HFFc6 (cell line): ENCODE results near the gene MRPS18A. TPM values are rescaled to one million over a fixed set of nuclear protein-coding genes. Genes with fewer than 3 reads are reported as not detected.

Source experiments
- DNase-seq: peaks from one replicate; pipeline ENCODE4 v3.0.0-alpha.2; 2018
- H3K27ac Mint-ChIP-seq: 2 replicates; pipeline ENCODE4 v1.8.0; 2020; ENCODE audit warnings: mild to moderate bottlenecking, mixed read lengths
- H3K27me3 Mint-ChIP-seq: 2 replicates; pipeline ENCODE4 v1.8.0; 2021; ENCODE audit warnings: mild to moderate bottlenecking, moderate library complexity, mixed read lengths; ENCODE audit not compliant: insufficient read depth
- H3K36me3 Mint-ChIP-seq: 2 replicates; pipeline ENCODE4 v1.8.0; 2021; ENCODE audit warnings: low read depth, mixed read lengths
- H3K4me1 Mint-ChIP-seq: 2 replicates; pipeline ENCODE4 v1.8.0; 2020; ENCODE audit warnings: low read depth, mixed read lengths
- H3K4me3 Mint-ChIP-seq: 2 replicates; pipeline ENCODE4 v1.8.0; 2020; ENCODE audit warnings: mild to moderate bottlenecking, moderate library complexity, mixed read lengths
- H3K9me3 Mint-ChIP-seq: 2 replicates; pipeline ENCODE4 v1.8.0; 2020; ENCODE audit warnings: mild to moderate bottlenecking, mixed read lengths
- CTCF ChIP-seq: fragments of 200-600 bp; sonication (generic); IDR thresholded peaks from 2 replicates; pipeline ENCODE4 v1.5.0; 2021; ENCODE audit warnings: antibody characterized with exemption, mild to moderate bottlenecking
- total RNA-seq, 6 experiments: library from RNA; stranded (reverse); fragmentation: NEBNext Ultra II Directional; extraction: Animal tissue kit (Norgen Biotek cat#: 25700); gene quantifications; 2 replicates in 1 of 6; 3 replicates in 5 of 6; pipeline ENCODE4 v1.2.3, GENCODE V29; 2021

The MRPS18A gene
- total RNA-seq, 6 experiments from 2014 or later = 34.3 to 42.8 (median 38.3) TPM

- TF ChIP-seq CTCF = no peak
- peaks cover 23% of the 10 kb centered on the region for H3K4me1 Mint-ChIP-seq
- peaks cover 24% of the 10 kb centered on the region for H3K27me3 Mint-ChIP-seq
- H3K36me3 Mint-ChIP-seq = no peaks in the 10 kb centered on the region
- no peaks in the 10 kb centered on the region for H3K9me3 Mint-ChIP-seq
- no peak overlapping the region for H3K4me3 Mint-ChIP-seq
- DNase-seq = no peak
- no peak overlapping the region for H3K27ac Mint-ChIP-seq
Measured at GRCh38 chr6:43710576-43710975, 23.0 kb upstream of the MRPS18A start.

GRCh38 chr6:43709654-43710303 is 22.2 kb upstream of the MRPS18A start:
- no peak overlapping the region for H3K27ac Mint-ChIP-seq
- H3K4me3 Mint-ChIP-seq = no peak overlapping the region
- DNase-seq = no peak
- H3K4me1 Mint-ChIP-seq = peaks cover 23% of the 10 kb centered on the region
- TF ChIP-seq CTCF = no peak
- no peaks in the 10 kb centered on the region for H3K9me3 Mint-ChIP-seq
- H3K36me3 Mint-ChIP-seq = no peaks in the 10 kb centered on the region
- H3K27me3 Mint-ChIP-seq = peaks cover 24% of the 10 kb centered on the region

DNA sequence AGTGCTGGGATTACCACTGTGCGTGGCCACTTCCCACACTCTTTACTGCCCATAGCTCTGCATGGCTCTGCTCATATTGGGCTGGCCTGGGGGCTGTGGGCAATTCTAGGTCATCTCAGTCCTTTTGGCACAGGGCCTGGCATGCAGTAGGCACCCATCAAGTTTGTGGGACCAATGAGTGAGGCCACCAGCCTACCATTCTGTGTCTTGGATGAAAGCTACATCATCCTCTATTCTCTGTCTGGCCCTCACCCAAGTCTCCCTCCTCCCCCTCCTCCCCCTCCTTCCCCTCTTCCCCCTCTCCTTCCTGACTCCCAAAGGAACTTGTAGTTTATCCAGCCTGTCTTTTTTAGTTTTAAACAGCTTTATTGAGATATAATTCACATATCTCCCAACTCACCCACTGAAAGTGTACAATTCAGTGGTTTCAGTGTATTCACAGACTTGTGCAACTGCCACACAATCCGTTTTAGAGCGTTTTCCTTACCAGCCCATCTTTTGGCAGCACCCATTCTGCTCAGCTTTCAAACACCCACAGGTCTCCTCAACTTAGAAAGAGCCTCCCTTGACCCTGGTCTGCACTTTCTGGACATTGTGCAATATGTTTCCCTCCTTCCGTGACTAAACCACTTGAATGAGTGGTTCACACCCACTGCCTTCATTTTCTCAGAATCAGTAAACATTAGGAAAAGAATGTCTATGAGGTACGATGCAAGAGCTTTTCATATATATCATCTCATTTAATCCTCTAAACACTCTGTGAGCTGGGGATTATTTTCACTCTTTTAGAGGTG is 21.5 kb upstream of the MRPS18A start:
- H3K27ac Mint-ChIP-seq = no peak overlapping the region
- no peak overlapping the region for H3K4me3 Mint-ChIP-seq
- no peaks in the 10 kb centered on the region for H3K36me3 Mint-ChIP-seq
- H3K27me3 Mint-ChIP-seq = peaks cover 21% of the 10 kb centered on the region
- no peak for TF ChIP-seq CTCF
- peak; percentile 28 for DNase-seq
- H3K9me3 Mint-ChIP-seq = no peaks in the 10 kb centered on the region
- H3K4me1 Mint-ChIP-seq = peaks cover 23% of the 10 kb centered on the region

DNA sequence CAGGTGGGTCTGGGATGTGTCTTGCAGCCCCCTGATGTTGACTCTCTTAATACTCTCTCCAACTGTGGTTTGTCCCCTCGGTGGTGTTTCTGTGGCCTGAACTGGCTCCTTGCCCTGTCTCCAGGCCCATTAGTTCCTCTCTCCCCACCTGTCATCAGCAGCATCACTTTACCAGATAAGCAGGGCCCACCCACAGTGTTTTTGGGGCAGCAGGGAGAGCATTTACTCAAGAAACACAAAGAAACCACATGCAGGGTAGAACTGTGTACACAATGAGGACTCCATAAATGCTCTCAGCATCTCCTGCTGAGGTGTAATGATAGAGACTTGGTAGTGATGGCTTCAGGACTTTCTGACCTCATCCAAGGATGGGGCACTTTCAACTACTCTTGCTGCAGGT is 20.2 kb upstream of the MRPS18A start:
- no peak for TF ChIP-seq CTCF
- Mint-ChIP-seq H3K36me3 (no peaks in the 10 kb centered on the region), H3K4me1 (peaks cover 34% of the 10 kb centered on the region), H3K4me3 (no peak overlapping the region), H3K27ac (no peak overlapping the region), H3K9me3 (no peaks in the 10 kb centered on the region), H3K27me3 (peaks cover 17% of the 10 kb centered on the region)
- DNase-seq = no peak

- DNase-seq = no peak
- no peak overlapping the region for H3K27ac Mint-ChIP-seq
- H3K36me3 Mint-ChIP-seq = no peaks in the 10 kb centered on the region
- H3K4me3 Mint-ChIP-seq = no peak overlapping the region
- H3K27me3 Mint-ChIP-seq = peaks cover 16% of the 10 kb centered on the region
- no peaks in the 10 kb centered on the region for H3K9me3 Mint-ChIP-seq
- no peak for TF ChIP-seq CTCF
- H3K4me1 Mint-ChIP-seq = peaks cover 39% of the 10 kb centered on the region
Measured at GRCh38 chr6:43707269-43707668, 19.7 kb upstream of the MRPS18A start.
